Measurements from ENCODE around the gene ABHD17A.

ABHD17A gene

GRCh38 chr19:1854542-1855039 lies 30.7 kb downstream of the ABHD17A start:
- in situ Hi-C loops (cut with HindIII; ENCODE audit: low sequenced_read_pairs): no loop called here

GRCh38 chr19:1854039-1854541 lies 31.2 kb downstream of the ABHD17A start:
- in situ Hi-C loops (cut with HindIII; ENCODE audit: low sequenced_read_pairs): no loop called here

GRCh38 chr19:1853295-1854038 lies 31.8 kb downstream of the ABHD17A start:
- in situ Hi-C loops (cut with HindIII; ENCODE audit: low sequenced_read_pairs): no loop called here

- in situ Hi-C loops (cut with HindIII; ENCODE audit: low sequenced_read_pairs): no loop called here
These were observed 32.6 kb downstream of the ABHD17A start for GRCh38 chr19:1852581-1853128.

GRCh38 chr19:1851654-1852580 lies 33.4 kb downstream of the ABHD17A start:
- in situ Hi-C loops (cut with HindIII; ENCODE audit: low sequenced_read_pairs): no loop called here

GRCh38 chr19:1850809-1851653 lies 34.3 kb downstream of the ABHD17A start:
- in situ Hi-C loops (cut with HindIII; ENCODE audit: low sequenced_read_pairs): no loop called here

DNA sequence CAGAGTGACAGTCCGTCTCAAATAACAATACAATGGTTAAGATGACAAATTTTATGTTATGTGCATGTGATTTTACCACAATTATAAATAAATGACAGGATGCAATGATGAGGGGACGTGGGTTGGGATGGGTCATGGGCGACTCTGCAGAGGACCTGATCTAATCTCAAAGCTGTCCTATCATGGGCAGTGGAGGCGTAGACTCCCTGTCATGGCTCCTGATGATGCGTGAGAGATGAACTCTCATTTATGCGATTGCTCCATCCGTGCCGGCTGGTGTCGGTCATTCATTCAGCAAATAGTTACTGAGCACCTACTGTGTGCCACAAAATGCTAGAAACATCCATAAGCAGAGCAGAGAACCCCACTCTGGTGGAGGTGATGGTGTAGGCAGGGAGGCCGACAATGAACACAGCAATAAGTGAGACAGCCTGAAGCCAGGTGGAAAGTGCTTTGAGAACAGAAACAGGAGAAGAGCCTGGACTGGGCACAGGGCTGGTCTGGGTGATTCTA lies 35.4 kb downstream of the ABHD17A start:
- in situ Hi-C loops (cut with HindIII; ENCODE audit: low sequenced_read_pairs): no loop called here

- in situ Hi-C loops (cut with HindIII; ENCODE audit: low sequenced_read_pairs): no loop called here
These were observed 36.2 kb downstream of the ABHD17A start for GRCh38 chr19:1849132-1849474.

- in situ Hi-C loops (cut with HindIII; ENCODE audit: low sequenced_read_pairs): no loop called here
These were observed 36.7 kb downstream of the ABHD17A start, which contains the start of gene REXO1 for GRCh38 chr19:1848399-1849131. TSS of gene REXO1 (minus strand) at chr19:1848483. CDS start at chr19:1848358, 125 bp downstream.

DNA sequence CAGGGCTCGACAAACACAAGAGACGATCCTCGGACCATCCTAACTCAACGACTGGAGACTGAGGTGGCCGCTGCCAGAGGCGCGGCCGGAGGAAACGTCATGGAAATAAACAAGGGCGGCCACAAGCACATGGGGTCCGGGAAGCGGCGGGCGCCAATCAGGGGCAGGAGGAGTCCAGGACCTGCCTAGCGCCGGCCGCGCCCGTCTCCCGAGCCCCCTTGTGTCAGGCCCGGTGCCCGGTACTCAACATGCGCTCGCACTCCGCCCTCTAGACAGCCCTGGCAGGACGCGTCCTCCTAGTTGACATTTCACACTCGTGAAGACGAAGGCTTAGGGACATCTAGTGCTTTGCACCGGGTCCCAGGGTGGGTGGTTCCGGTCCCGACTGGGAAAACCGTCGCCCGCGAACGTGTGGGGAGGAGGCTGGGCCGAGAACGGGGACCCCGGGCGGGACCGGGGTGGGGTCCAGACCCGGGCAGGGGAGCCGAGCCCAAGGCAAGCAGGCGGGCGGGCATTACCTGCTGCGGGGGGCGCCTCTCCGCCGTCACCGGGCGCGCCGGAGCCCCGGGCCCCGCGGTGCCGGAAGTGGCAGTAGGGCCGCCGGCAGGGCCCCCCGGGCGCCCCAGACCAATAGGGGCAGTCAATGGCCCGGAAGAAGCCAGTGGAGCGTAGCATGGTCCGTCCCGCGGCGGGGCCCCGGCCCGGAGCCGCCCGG lies 37.5 kb downstream of the ABHD17A start:
- in situ Hi-C loops (cut with HindIII; ENCODE audit: low sequenced_read_pairs): no loop called here

GRCh38 chr19:1847348-1847683 lies 38.0 kb downstream of the ABHD17A start:
- in situ Hi-C loops (cut with HindIII; ENCODE audit: low sequenced_read_pairs): no loop called here

DNA sequence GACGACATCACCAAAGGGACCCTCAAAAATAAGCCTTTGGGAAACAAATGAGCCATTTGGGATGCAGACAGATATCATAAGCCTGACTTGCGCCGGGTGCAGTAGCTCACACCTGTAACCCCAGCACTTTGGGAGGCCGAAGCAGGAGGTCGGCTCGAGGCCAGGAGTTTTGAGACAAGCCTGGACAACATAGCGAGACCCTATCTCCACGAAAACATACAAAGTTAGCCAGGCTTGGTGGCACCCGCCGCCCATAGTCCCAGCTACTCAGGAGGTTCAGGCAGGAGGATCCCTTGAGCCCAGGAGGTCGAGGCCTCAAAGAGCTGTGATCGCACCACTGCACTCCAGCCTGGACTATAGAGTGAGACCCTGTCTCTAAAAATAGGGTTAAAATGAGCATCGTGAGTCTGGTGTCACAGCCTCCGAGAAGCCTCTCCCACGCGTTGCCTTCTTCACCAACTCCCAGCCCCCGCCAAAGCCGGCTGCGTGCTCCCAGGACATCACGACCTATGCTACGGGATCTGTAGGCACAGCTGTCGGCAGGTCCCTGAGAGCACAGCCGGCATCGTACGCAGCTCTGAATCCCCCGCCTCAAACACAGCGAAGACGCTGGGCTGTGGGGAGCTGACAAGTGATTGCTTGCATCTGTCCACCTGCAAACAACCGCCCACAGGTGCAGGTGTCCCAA lies 38.6 kb downstream of the ABHD17A start:
- in situ Hi-C loops (cut with HindIII; ENCODE audit: low sequenced_read_pairs): no loop called here

- in situ Hi-C loops (cut with HindIII; ENCODE audit: low sequenced_read_pairs): no loop called here
These were observed 39.7 kb downstream of the ABHD17A start for GRCh38 chr19:1845642-1846041.

- in situ Hi-C loops (cut with HindIII; ENCODE audit: low sequenced_read_pairs): no loop called here
These were observed 40.2 kb downstream of the ABHD17A start for GRCh38 chr19:1845125-1845515.

DNA sequence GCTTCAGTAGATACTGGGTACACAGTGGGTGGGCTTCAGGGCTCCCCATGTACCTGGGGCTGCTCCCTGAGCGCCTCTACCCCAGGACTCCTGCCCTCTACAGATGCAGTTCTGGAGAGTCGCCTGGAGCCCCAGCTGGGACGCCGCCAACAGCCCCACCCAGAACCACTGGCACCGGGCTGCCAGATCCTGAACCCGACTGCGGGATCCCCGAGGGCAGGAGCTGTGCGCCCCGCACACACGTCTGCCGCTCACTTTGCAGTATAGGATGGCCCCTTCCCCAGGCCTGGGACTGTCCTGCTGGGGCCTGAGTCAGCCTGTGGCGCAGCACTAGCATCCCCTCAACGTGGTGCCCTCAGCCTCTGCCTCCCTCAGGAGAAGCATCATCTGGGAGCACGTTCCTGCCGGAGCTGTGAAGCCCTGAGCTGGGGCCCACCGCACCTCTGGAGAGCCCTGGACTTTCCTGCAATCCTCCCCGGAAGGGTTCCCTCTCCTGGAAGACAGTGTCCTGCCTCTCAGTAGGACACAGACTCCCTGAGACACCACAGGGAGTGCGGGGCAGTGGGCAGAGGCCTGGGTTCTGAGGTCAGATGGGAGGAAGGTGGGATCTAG lies 40.7 kb downstream of the ABHD17A start:
- in situ Hi-C loops (cut with HindIII; ENCODE audit: low sequenced_read_pairs): no loop called here

DNA sequence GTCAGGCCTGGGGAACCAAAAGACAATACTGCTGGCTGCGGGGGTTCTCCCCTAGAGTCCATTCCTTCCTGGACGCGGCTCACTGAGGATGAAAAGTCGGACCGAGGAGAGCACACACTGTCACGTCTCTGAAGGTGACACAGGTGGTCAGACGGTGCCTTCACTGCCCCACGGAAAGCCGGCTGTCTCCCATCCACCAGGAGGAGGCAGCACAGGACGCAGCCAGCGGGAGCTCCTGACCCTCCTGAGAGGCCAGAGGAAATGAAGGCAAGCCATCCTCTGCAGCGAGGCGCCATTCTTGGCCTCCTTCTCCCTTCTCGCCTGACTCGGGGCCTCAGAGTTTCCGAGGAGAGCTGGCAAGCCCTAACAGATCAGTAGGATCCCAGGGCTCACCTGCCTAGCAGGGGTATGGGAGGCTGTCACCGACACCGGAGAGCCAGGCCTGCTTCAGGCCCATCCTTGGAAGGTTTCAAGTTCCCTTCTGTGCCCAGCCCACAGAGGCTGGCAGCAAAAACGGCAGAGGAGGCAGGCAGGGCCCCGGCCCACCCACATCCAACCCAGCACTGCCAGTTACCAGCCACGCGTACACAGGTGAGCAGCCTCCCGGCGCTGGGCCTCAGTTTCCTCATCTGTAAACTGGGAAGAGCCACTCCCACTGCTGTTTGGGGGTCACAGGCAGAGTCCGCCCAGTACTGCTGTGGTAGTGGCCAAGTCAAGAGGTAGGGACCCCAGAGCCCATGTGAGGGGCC lies 41.5 kb downstream of the ABHD17A start:
- in situ Hi-C loops (cut with HindIII; ENCODE audit: low sequenced_read_pairs): no loop called here

GRCh38 chr19:1843116-1843515 lies 42.2 kb downstream of the ABHD17A start:
- in situ Hi-C loops (cut with HindIII; ENCODE audit: low sequenced_read_pairs): no loop called here
